Ovary (tissue), 3 donors: Measurements from ENCODE around the gene CMTM4.

Source experiments
- EP300 ChIP-seq: sonication (generic); formaldehyde crosslinking; IDR thresholded peaks from one replicate; pipeline ENCODE4 v1.6.1; 2017; ENCODE audit warnings: antibody characterized with exemption
- TF ChIP-seq, protein P1 (sequence below), 3 donors: fragments of 450-650 bp in 2 of 3; fragments of 200-600 bp in 1 of 3; IDR thresholded peaks; one replicate each; pipeline versions ENCODE4 v1.5.1 to v1.8.0; 2016 to 2022; ENCODE audit warnings: antibody characterized with exemption in 3 of 3, mild to moderate bottlenecking in 1 of 3
- donor health status: DM: no; HTN: no; CAD: no.

DNA sequence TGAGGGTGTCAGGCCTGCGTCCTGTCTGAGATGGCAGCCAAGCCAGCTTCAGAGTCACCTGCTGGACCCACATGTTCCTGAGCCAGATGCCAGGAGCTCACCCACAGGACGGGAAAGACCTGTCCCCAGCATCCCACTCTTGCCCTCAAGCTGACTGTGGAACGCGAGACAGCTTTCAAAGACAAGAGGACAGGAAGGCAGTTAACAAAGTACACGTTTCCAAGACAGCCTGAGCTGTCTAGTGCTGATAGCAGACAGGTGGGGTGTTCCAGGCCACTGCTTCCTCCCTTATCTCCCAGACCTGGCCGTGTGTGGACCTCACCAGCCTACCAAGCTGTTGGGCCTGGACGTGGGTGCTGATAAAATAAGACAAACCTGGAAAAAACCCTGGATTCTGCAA lies 78.8 kb downstream of the CMTM4 start:
- TF ChIP-seq, protein P1, sequence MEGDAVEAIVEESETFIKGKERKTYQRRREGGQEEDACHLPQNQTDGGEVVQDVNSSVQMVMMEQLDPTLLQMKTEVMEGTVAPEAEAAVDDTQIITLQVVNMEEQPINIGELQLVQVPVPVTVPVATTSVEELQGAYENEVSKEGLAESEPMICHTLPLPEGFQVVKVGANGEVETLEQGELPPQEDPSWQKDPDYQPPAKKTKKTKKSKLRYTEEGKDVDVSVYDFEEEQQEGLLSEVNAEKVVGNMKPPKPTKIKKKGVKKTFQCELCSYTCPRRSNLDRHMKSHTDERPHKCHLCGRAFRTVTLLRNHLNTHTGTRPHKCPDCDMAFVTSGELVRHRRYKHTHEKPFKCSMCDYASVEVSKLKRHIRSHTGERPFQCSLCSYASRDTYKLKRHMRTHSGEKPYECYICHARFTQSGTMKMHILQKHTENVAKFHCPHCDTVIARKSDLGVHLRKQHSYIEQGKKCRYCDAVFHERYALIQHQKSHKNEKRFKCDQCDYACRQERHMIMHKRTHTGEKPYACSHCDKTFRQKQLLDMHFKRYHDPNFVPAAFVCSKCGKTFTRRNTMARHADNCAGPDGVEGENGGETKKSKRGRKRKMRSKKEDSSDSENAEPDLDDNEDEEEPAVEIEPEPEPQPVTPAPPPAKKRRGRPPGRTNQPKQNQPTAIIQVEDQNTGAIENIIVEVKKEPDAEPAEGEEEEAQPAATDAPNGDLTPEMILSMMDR (IDR thresholded peaks at IDR 0.05) = no peak
- no peak for TF ChIP-seq EP300
